Esophagus muscularis mucosa (tissue), 4 donors: ENCODE measurements around the gene LRRC73. TPM values are rescaled to one million over a fixed set of nuclear protein-coding genes. Genes with fewer than 3 reads are reported as not detected.

Experiments
- DNase-seq: peaks from one replicate; pipeline ENCODE4 v3.0.0-alpha.2; 2017; ENCODE audit errors: extremely low spot score
- H3K27ac ChIP-seq, 4 donors: fragments of 200-600 bp; sonication (generic); replicated peaks in 1 of 4; 1 replicate in 3 of 4; 2 replicates in 1 of 4; pipeline ENCODE4 v1.5.1; 2016 to 2019; ENCODE audit warnings: mild to moderate bottlenecking in 1 of 4
- H3K27me3 ChIP-seq, 4 donors: fragments of 200-600 bp; sonication (generic); one replicate each; pipeline versions ENCODE4 v1.5.1 to v1.6.0; 2016 to 2019
- H3K36me3 ChIP-seq, 4 donors: fragments of 200-600 bp; sonication (generic); one replicate each; pipeline ENCODE4 v1.5.1; 2016 to 2019
- H3K4me1 ChIP-seq, 4 donors: fragments of 200-600 bp; sonication (generic); one replicate each; pipeline ENCODE4 v1.5.1; 2016 to 2019
- H3K4me3 ChIP-seq, 4 donors: fragments of 200-600 bp; sonication (generic); 1 replicate in 2 of 4; 2 replicates in 2 of 4; pipeline ENCODE4 v1.5.1; 2016 to 2019; ENCODE audit warnings: mild to moderate bottlenecking in 4 of 4, moderate library complexity in 1 of 4
- H3K9me3 ChIP-seq, 4 donors: fragments of 200-600 bp; sonication (generic); 1 replicate in 3 of 4; 2 replicates in 1 of 4; pipeline ENCODE4 v1.5.1; 2016 to 2019
- EP300 ChIP-seq: sonication (generic); formaldehyde crosslinking; IDR thresholded peaks from one replicate; pipeline ENCODE4 v1.6.1; 2017; ENCODE audit warnings: antibody characterized with exemption
- POLR2A ChIP-seq: fragments of 450-650 bp; IDR thresholded peaks from one replicate; pipeline ENCODE4 v1.6.1; 2017; ENCODE audit warnings: antibody characterized with exemption, moderate library complexity, mild to moderate bottlenecking, low read depth
- POLR2AphosphoS5 ChIP-seq, 2 donors: sonication (generic); formaldehyde crosslinking; IDR thresholded peaks; one replicate each; pipeline ENCODE4 v1.6.1; 2017; ENCODE audit warnings: antibody characterized with exemption in 2 of 2
- WGBS: methylation state at CpG from one replicate; pipeline ENCODE4 v1.1.5; 2018; 5-methylcytosine and 5-hydroxymethylcytosine counted together
- intact Hi-C: fragments of 100-400 bp; cut with DNase I; formaldehyde crosslinking; loops from one replicate; pipeline ENCODE4 v1.15.1; 2023
- small RNA-seq, 3 donors: library from RNA; depleted of rRNA; stranded (forward); fragments of <200 nt; gene quantifications; one replicate each; pipeline ENCODE3, GENCODE V24; 2016
- total RNA-seq, 4 donors: library from RNA; depleted of rRNA; stranded (reverse); fragments of >200 nt; gene quantifications; one replicate each; pipeline versions ENCODE4 v1.1.0 to v1.2.1, GENCODE V29; 2016
- TF ChIP-seq, protein P1 (sequence below), 3 experiments: fragments of 200-600 bp in 2 of 3; fragments of 450-650 bp in 1 of 3; sonication (generic) in 2 of 3; IDR thresholded peaks; one replicate each; pipeline ENCODE4 v1.5.1; 2017 to 2019; ENCODE audit warnings: antibody characterized with exemption in 3 of 3, mild to moderate bottlenecking in 2 of 3, moderate library complexity in 1 of 3

The LRRC73 gene
- total RNA-seq, 4 donors from 2014 or later, result 0.50 to 1.4 (median 0.75) TPM; not detected in 1

DNA sequence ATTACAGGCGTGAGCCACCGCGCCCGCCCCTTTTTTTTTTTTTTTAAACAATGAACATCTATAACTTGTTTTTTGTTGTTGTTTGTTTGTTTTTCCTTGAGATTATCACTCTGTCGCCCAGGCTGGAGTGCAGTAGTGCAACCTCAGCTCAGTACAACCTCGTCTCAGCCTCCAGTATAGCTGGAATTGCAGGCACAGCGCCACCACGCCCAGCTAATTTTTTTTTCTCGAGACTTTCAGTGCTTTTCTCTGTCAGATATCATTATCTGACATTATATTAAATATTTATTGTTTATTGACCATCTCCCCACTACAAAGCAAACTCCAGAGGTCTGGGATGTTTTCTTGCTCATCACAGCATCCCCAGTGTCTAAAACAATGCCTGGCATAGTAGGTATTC is 52.5 kb downstream of the LRRC73 start:
- TF ChIP-seq POLR2AphosphoS5 (IDR thresholded peaks at IDR 0.05), result no peak
- TF ChIP-seq, protein P1, sequence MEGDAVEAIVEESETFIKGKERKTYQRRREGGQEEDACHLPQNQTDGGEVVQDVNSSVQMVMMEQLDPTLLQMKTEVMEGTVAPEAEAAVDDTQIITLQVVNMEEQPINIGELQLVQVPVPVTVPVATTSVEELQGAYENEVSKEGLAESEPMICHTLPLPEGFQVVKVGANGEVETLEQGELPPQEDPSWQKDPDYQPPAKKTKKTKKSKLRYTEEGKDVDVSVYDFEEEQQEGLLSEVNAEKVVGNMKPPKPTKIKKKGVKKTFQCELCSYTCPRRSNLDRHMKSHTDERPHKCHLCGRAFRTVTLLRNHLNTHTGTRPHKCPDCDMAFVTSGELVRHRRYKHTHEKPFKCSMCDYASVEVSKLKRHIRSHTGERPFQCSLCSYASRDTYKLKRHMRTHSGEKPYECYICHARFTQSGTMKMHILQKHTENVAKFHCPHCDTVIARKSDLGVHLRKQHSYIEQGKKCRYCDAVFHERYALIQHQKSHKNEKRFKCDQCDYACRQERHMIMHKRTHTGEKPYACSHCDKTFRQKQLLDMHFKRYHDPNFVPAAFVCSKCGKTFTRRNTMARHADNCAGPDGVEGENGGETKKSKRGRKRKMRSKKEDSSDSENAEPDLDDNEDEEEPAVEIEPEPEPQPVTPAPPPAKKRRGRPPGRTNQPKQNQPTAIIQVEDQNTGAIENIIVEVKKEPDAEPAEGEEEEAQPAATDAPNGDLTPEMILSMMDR (IDR thresholded peaks at IDR 0.05), result no peak
- TF ChIP-seq POLR2A, result no peak
- no peak for TF ChIP-seq EP300
- Histone ChIP-seq H3K27me3 (peaks cover 0 to 77% (median 20%) of the 10 kb centered on the region in 4 donors), H3K4me3 (no peak overlapping the region), H3K4me1 (peaks cover 3 to 22% (median 20%) of the 10 kb centered on the region in 4 donors), H3K27ac (no peak overlapping the region), H3K9me3 (no peaks in the 10 kb centered on the region), H3K36me3 (peaks cover 0 to 8% (median 3%) of the 10 kb centered on the region in 4 donors)
- intact Hi-C loops, result loop anchor here (5.0 kb wide), 1 partner anchor 40 kb away; no protein-coding TSS in a partner anchor
- 58% methylated on average over 9 of the region's 9 CpGs for WGBS
- DNase-seq, result no peak

Small RNA genes within 50 kb of the gene (small RNA-seq; reads per million reads assigned to genes)
- 0 reads per million in 3 donors for gene RF00426
- gene RNU6-1113P, result 0 reads per million in 3 donors

Other genes starting within 250 kb of the LRRC73 start
- gene SLC22A7, start 212.1 kb downstream of the LRRC73 start, total RNA-seq, result not detected
- gene CRIP3, start 201.5 kb downstream of the LRRC73 start, total RNA-seq, result not detected
- 10 to 100 TPM; 11.1 to 17.3 (median 14.6) TPM for gene ZNF318, start 140.7 kb downstream of the LRRC73 start, total RNA-seq
- 10 to 100 TPM in 3 of 4 donors, 1 to 10 TPM in 1; 7.6 to 19.4 (median 12.5) TPM for gene ABCC10, start 82.8 kb downstream of the LRRC73 start, total RNA-seq
- gene DLK2, start 54.8 kb downstream of the LRRC73 start, total RNA-seq, result under 1 TPM in 2 of 4 donors, not detected in 2; 0.32 to 0.33 TPM
- gene TJAP1, start 32.8 kb downstream of the LRRC73 start, total RNA-seq, result 10 to 100 TPM; 19.9 to 34.4 (median 26.4) TPM
- 10 to 100 TPM; 73.6 to 96.9 (median 84.9) TPM for gene YIPF3, start 6.6 kb upstream of the LRRC73 start, total RNA-seq
- gene POLR1C, start 6.7 kb upstream of the LRRC73 start, total RNA-seq, result 10 to 100 TPM in 3 of 4 donors, 1 to 10 TPM in 1; 9.1 to 30.3 (median 17.6) TPM
- gene XPO5, start 65.7 kb upstream of the LRRC73 start, total RNA-seq, result 10 to 100 TPM; 12.5 to 17.1 (median 15.7) TPM
- 1 to 10 TPM; 6.1 to 9.6 (median 7.7) TPM for gene POLH, start 65.8 kb upstream of the LRRC73 start, total RNA-seq
- 10 to 100 TPM; 28.2 to 31.0 (median 30.0) TPM for gene GTPBP2, start 118.9 kb upstream of the LRRC73 start, total RNA-seq
- gene MAD2L1BP, start 125.5 kb upstream of the LRRC73 start, total RNA-seq, result 10 to 100 TPM; 17.9 to 26.7 (median 21.6) TPM
- under 1 TPM in 2 of 4 donors, not detected in 2; 0.17 to 0.34 TPM for gene RSPH9, start 134.7 kb upstream of the LRRC73 start, total RNA-seq
- gene MRPS18A, start 177.4 kb upstream of the LRRC73 start, total RNA-seq, result 10 to 100 TPM; 30.7 to 47.4 (median 37.1) TPM